Kidney capillary endothelial cell (primary cell): ENCODE results near the gene CFAP299.
A peak's percentile ranks its signal among the peaks of the same experiment; 100 is the strongest.
"Not testable (repeated sequence)": the region's sequence is repeated elsewhere in the genome, so short reads cannot be mapped to it uniquely, and the experiment has no call there.

Source experiments
- DNase-seq: peaks from one replicate; pipeline ENCODE4 v3.0.0-alpha.2; 2018; ENCODE audit warnings: low spot score

Gene CFAP299

DNA sequence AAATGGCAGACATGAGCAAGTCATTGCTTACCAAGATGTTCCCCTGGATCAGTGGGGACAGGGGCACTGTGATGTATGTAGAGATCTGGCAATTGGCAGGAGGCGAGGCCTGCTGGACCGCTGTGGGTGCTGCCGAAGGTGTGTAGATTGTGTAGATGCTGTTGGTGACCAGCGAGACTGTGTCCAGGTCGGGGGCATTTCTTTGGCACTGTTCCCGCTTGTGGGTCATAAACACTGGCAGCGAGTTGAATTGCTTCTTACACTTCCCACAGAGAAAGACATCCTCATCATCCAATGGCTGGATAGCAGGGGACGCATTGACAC is 52.7 kb downstream of the CFAP299 start:
- DNase-seq = no peak

DNA sequence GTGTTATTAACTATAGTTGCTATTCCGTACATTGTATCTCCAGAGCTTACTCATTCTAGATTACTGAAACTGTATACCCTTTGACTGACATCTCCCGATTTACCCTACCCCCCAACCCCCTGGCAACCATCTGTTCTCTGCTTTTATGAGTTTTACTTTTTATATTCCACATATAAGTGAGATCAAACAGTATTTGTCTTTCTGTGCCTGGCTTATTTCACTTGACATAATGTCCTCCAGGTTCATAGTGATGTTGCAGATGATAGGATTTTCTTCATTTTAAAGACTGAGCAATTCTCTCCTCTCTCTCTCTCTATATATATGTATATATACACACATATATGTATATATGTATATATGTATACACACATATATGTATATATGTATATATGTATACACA is 54.6 kb downstream of the CFAP299 start:
- DNase-seq = no peak

DNA sequence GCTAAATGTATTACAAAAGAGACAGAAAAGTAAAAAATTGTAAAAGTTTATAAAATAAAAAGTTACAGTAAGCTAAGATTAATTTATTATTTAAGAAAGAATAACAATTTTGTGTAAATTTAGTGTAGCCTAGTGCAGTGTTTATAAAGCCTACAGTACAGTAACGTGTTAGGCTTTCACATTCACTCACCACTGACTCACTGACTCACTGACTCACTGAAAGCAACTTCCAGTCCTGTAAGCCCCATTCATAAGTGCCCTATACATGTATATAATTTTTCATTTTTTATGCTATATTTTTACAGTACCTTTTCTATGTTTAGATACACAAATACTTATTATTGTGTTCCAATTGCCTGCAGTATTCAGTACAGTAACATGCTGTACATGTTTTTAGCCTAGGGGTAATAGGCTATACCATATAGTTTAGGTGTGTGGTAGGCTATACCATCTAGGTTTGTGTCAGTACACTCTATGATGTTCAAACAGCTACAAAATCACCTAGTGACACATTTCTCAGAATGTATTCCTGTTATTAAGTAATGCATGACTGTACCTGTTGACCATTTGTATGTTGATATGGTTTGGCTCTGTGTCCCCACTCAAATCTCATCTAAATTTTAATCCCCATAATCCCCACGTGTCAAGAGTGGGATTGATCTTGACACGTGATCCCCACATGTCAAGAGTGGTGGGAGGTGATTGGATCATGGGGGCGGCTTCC is 57.9 kb downstream of the CFAP299 start:
- peak; percentile 59 for DNase-seq

DNA sequence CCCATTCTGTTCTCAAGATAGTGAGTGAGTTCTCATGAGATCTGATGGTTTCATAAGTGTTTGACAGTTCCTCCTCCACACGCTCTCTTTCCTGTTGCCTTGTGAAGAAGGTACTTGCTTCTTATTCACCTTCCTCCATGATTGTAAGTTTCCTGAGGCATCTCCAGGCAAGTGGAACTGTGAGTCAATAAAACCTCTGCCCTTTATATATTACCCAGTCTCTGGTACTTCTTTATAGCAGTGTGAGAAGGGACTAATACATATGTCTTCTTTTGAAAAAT is 58.4 kb downstream of the CFAP299 start:
- no peak for DNase-seq

DNA sequence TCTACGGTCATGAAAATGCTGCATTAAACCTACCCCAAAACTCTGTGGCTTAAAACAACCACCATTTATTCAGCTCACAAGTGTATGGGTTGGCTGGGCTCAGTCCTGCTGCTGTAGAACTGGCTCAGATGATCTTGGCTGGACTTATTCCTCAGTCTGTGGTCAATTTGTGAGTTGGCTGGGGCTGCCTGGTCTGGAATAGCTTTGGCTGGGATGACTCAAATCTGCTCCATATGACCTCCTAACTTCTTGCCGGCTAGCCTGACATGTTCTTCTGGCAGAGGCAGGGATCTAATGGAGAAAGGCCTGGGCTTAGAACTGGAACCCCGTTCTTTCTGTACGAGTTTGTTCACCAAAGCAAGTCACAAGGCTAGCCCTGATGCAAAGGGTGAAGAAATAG is 71.7 kb downstream of the CFAP299 start:
- DNase-seq = no peak

DNA sequence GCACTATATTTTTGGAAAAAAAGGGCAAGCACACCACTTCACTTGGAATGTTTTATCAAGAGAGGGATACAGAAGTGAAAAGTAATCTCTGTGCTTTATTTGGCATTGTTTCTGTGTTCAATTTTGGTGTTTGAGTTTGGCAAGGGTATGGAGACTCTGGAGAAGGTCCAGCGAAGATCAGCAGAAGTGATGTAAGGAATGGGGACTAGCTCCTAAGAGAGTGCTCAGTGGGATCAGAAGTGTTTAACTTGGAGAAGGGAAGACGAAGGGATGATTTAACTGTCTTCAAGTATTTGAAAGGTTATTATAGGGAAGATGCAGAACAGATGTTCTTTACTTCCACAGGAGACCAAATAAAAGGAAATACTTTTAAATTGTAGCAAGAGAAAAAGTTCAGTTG is 74.3 kb downstream of the CFAP299 start:
- no peak for DNase-seq

DNA sequence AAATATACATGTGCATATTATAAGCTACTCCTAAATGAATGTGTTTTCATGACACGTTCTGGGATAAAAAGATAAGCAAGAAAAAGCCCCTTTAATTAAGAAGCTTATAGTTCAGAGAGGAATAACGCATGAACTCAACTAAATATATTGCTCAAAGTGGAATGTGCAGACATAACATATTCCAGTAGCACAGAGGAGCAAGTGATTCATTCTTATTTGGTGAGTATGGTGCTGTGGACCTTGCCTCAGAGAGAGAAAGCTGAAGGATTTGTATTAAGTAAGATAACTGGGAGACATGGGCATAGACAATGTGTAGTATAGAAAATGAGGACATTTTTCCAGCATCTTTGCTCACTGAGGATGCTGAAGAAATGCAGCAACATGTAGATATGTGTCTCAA is 76.8 kb downstream of the CFAP299 start:
- DNase-seq = no peak

DNA sequence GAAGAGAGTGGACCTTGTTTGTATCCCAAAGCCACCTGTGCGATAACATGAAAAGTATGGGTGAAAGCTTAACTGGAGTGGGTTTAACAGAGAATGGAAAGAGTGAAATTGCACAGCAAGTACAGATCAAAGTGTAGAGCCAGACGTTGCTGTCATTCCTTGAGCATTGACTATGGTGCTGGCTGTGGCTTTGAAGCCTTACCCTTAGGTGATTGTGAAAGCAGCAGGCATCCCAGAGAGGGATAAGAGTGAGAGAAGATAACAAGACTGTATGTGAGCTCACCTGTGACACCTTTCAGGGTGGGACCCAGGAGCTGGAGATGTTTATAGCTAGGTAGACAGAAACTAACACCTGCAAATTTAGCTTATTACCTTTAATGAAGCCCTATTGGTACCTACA is 77.6 kb downstream of the CFAP299 start:
- no peak for DNase-seq

DNA sequence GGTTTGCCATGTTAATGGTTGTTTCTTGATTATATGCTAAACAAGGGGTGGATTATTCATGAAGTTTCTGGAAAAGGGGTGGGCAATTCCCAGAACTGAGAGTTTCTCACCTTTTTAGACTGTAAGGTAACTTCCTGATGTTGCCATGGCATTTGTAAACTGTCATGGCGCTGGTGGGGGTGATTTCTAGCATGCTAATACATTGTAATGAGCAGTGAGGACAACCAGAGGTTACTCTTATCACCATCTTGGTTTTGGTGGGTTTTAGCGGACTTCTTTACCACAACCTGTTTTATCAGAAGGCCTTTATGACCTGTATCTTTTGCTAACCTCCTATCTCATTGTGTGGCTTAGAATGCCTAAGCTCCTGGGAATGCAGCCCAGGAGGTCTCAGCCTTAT is 81.5 kb downstream of the CFAP299 start:
- no peak for DNase-seq

DNA sequence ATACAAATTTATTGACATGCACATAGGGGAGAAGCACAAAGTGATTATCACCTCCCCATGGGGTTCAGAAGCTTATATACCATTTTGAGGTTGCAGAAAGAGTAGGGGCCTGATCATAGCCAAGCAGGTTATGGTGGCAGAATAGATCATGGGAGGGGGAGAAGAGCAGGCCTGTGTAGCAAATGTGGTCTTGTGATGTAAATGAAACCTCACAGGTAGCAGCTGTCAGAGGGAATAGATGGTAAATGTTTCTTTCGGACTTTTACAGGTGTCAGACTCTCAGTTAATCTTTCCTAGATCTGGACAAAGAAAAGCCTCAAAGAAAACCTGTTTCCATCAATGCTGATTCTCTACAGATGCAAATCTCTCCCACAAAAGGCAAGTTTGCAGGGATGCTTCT is 84.4 kb downstream of the CFAP299 start:
- no peak for DNase-seq

DNA sequence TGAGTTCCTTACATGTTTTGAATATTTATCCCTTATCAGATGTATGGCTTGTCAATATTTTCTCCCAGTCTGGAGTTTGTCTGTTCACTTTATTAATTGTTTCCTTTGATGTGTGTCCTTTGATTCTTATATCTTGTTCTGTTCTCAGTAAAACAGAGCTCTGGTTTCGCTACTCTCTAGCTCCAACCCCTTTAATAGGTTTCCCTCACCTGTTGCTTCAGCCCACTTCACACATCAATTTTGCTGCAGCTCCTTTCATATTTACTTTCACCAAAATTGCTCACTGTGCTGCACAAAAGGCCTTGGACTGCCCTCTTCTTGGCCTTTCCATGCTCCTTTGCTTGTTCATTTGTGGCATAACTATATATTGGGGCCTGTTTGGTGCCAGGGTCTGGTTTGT is 85.1 kb downstream of the CFAP299 start:
- no peak for DNase-seq

DNA sequence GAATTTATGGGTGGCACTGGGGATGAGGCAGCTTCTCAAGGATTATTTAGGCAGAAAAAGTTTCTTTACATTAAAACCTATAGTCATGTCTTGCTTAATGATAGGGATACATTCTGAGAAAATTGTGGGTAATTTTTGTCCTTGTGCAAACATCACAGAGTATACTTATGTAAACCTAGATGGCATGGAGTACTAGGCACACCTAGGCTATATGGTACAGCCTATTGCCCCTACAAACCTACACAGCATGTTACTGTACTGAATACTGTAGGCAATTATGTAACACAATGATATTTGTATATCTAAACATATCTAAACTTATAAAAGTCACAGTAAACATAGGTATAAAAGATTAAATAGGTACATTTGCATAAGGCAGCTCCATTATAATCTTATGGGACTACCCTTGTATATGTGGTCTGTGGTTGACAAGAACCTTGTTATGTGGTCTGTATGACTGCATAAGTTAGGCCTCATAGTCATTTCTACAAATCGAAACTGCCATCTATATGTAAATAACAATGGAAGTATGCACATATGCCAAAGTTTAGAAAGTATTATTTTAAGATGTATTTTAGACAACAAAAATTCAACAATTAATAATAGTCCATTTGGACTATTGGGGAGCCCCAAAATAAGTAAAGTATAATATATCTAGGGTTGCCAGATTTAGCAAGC is 87.3 kb downstream of the CFAP299 start:
- no peak for DNase-seq

DNA sequence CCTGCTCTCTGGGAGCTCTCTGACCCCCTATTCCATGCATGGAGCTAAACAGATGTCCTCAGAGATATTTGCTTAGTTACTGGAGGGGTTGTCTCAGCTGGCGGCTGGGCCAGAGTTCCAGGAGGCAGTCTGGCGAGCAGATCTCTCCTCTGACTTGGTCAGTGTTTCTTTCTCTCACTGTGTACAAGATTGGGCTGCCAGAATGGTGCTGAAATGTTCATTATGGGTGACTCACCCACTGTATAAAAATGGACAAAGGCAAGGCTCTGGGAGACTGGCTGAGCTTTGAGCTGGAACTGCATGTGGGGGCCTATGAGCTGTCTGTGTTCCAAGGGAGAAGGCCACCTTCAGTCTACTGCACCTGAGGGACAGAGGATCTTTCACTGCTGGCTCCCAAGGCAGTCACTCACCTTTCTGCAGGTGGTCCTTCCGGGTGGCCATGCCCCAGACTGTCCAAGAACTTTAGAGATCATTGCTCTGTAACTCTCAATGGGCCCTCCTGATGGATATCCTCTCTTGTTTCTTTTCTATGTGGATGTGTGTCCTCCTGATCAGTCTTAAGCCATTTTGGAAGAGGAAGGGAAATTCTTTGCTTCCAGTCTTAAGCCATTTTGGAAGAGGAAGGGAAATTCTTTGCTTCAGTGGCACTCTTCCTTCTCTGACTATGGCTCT is 88.2 kb downstream of the CFAP299 start:
- no peak for DNase-seq

DNA sequence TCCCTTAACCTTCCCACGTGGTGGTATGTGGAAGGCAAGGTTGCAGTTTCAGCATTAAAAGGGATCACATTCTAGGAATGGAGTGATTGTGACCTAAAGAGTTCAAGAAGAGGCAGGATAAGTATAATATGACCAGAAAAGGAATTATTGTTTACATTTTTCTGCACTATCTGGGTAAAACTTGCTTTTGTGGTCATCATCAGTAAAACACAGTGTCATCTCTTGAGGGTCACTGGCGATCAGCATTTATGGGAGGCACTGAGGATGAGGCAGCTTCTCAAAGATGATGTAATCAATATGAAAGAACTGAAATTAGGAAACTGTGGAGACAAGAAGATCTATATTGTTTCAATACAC is 88.7 kb downstream of the CFAP299 start:
- no peak for DNase-seq

DNA sequence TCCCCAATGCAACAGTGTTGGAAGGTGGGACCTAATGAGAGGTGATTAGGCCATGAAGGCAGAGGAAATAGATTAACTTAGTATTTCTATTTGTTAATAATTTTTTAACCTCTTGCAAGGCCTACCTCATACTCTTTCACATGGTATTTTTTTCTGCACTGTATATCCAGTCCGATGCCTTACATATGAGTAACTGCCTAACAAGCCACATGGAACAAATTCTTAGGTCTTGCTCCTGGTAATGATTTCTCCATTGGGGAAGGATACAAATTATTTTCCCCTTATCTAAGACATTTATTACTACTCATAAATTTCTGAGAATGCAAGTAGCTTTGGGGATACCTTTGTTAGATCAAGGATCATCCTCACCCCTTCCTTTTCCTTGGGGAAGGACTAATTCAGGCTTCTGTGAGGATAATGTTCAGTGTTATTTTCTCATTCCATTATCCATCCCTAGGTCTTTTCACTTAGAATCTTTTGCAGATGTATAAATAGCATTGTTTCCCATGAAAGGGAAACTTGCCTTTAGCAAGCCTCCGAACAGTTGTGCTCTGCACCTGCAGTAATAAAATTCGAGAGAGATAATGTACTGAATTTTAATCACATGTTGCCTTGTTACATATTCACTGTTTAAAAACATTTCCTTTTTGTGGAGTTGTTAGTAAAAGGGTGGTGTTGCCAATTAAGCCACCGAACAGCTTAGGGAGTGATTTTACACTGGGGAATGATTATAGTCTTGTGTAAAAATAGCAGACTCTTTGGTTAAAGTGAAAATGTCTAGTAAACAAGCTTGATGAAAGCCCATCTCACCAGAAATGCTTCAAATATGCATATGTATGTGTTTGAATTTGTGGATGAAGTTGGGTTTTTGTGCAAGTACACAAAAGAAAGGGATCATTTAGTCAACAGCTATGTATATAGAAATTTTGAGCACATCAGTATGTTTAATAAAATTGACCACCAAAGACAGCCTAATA is 89.9 kb downstream of the CFAP299 start:
- DNase-seq = no peak

DNA sequence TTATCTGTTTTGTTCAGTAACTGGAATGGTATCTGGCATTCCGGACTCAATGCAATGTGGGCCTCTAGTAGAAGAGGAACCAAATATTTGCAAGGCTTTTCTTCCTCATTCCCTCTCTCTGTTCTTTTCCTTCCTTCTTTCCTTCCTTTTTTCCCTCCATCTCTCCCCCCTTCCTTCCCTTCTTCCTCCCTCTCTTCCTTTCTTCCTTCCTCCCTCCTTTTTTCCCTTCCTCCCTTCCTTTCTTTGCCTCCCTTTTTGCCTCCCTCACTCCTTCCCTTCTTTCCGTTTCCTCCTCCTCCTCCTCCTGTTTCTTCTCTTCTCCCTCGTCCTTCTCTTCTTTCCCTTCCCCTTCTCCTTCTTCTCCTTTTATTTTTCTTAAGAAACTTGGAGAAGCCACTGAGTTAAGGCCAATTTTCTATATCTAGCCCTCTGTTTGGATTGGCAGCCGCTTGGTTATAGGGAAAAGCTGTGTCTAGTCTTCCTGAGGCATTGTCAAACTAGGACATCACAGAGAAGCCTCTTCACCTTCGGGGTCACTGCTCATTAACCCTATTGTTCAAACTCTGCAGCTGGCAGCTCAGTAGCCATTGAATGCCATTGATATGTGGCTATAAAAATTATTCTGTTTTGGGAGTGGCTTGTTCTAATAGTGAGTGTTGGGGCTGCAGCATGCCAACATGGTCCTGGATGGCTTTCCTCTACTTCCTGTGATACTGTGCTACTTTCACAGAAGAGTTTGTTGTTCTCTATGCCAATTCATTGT is 95.9 kb downstream of the CFAP299 start:
- DNase-seq = no peak

DNA sequence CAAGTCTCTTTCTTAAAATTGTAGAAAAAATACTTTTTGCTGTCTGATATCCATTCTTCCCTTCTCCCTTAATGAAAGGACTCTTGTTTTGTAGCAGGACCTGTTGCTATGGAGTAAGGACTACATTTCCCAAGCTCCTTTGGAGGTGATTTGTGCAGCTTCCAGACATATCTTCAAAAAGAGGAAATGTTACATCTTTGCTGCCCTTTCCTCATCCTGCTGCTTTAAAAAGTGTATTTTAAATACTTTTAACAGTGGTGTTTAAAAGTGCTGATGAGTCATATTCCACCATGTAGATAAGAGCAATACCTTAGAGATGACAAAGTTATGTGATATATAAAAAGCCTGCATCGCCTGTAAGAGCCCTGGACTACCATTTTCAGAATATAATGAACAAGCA is 98.7 kb downstream of the CFAP299 start:
- DNase-seq = no peak

DNA sequence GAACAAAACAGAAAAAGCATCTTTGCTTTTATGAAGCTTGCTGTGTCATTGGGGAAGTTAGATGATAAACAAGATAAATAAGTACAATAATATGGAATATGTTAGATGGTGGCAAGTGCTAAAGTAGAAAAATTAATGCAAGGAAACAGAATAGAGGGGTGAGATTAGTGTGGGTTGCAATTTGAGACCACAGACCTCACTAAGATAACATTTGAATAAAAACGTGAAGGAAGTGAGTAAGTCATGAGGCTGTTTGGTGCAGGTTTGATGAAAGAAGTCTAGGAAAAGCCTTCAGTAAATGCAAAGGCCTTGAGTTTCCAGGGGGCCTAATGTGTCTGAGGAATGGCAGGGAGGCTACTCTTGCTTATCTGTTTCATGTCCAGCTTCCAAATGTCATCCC is 102.5 kb downstream of the CFAP299 start:
- no peak for DNase-seq

DNA sequence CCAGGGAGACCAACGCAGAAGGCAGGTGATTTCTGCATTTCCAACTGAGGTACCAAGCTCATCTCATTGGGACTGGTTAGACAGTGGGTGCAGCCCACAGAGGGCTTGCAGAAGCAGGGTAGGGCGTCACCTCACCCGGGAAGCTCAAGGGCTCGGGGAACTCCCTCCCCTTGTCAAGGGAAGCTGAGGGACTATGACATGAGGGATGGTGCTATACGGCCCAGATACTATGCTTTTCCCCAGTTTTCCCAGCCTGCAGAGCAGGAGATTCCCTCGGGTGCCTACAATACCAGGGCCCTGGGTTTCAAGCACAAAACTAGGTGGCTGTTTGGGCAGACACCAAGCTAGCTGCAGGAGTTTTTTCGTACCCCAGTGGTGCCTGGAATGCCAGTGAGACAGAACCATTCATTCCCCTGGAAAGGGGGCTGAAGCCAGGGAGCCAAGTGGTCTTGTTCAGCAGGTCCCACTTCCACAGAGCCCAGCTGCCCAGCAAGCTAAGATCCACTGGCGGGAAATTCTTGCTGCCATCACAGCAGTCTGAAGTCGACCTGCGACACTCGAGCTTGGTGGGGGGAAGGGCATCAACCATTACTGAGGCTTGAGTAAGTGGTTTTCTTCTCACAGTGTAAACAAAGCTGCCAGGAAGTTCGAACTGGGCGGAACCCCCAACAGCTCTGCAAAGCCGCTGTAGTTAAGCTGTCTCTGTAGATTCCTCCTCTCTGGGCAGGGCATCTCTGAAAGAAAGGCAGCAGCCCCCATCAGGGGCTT is 103.9 kb downstream of the CFAP299 start:
- not testable (repeated sequence) for DNase-seq

DNA sequence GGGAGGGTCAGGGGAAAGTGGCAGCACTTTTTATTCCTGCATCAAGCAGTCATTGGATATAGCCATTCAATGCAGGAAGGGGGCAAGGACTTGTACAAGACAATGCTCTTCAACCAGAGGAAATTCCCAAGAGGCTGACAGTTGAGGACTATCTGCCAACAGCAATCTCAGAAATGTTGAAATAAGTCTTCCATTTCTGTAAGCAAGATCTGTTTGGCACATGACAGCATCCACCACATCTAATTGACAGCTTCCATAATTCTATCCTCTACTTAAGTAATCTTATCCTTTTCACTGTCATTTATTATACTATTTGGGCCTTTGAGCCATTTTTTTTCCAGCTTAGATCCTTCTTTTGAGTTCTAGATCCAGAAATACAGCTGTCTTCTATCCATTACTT is 110.7 kb downstream of the CFAP299 start:
- no peak for DNase-seq

DNA sequence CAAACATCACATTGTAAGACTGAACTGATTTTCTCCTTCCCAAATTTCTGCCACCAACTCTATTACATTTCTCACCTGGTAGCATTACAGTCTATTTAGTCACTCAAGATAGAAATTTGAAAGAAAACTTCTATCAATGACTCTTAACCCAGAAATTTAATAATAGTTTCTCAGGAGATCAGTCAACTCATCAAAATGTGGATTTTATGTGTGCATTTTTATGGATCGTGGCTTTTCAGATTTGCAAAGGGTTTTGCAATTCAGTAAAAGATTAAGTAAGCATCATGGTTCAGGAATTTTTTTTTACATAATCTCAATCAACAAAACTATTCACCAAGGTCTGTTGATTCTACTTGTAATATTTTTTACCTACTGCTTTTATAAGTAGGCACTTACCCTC is 111.1 kb downstream of the CFAP299 start:
- no peak for DNase-seq
